Stimulated activated CD4-positive, alpha-beta T cell treated with anti-CD3 and anti-CD28 coated beads, Interleukin-12 subunit alpha, Interleukin-12 subunit beta, amount 100 ng/mL, for 48 hours (primary cell): ENCODE measurements around the gene TRMT11.
"Not testable (repeated sequence)": the region's sequence is repeated elsewhere in the genome, so short reads cannot be mapped to it uniquely, and the experiment has no call there.

Experiments
- DNase-seq, 3 donors: peaks; one replicate each; pipeline ENCODE4 v3.0.0-alpha.2; 2020; ENCODE audit warnings: low read depth in 2 of 3, low spot score in 1 of 3

Gene TRMT11

GRCh38 chr6:125956506-125957390 is 29.6 kb upstream of the TRMT11 start, which contains the start of gene HINT3:
Gene HINT3 (plus strand): TSS chr6:125956770. CDS start chr6:125956978, 208 bp downstream.
- peak; percentile 96 to 99 (median 96) for DNase-seq

- no peak for DNase-seq
Measured at GRCh38 chr6:125957391-125957693, 29.0 kb upstream of the TRMT11 start.

GRCh38 chr6:125957845-125958244 is 28.5 kb upstream of the TRMT11 start:
- DNase-seq: no peak

GRCh38 chr6:125959041-125959440 is 27.3 kb upstream of the TRMT11 start:
- DNase-seq: no peak

GRCh38 chr6:125961117-125961516 is 25.2 kb upstream of the TRMT11 start:
- no peak for DNase-seq

- no peak for DNase-seq
Measured at GRCh38 chr6:125962900-125963497, 23.3 kb upstream of the TRMT11 start.

GRCh38 chr6:125963817-125964216 is 22.5 kb upstream of the TRMT11 start:
- no peak for DNase-seq

GRCh38 chr6:125966569-125966968 is 19.8 kb upstream of the TRMT11 start:
- no peak for DNase-seq

- no peak for DNase-seq
Measured at GRCh38 chr6:125968493-125968892, 17.8 kb upstream of the TRMT11 start.

GRCh38 chr6:125970760-125971159 is 15.6 kb upstream of the TRMT11 start:
- no peak for DNase-seq

- DNase-seq: not testable (repeated sequence)
Measured at GRCh38 chr6:125972478-125972877, 13.9 kb upstream of the TRMT11 start.

GRCh38 chr6:125974214-125974866 is 12.0 kb upstream of the TRMT11 start:
- no peak for DNase-seq

- DNase-seq: no peak
Measured at GRCh38 chr6:125979101-125979500, 7.2 kb upstream of the TRMT11 start.

GRCh38 chr6:125981571-125982185 is 4.7 kb upstream of the TRMT11 start:
- DNase-seq: no peak

GRCh38 chr6:125983246-125983945 is 2.9 kb upstream of the TRMT11 start:
- DNase-seq: no peak

GRCh38 chr6:125984311-125984710 is 2.0 kb upstream of the TRMT11 start:
- no peak for DNase-seq

- DNase-seq: no peak
Measured at GRCh38 chr6:125985522-125985921, 818 bp upstream of the TRMT11 start.

- DNase-seq: no peak
Measured at GRCh38 chr6:125985979-125986300, 400 bp upstream of the TRMT11 start.

- peak in 1 of 3 donors; percentile 1 for DNase-seq
Measured at GRCh38 chr6:125987026-125987617, 782 bp downstream of the TRMT11 start.

- DNase-seq: no peak
Measured at GRCh38 chr6:125988280-125988679, 1.9 kb downstream of the TRMT11 start.

- no peak for DNase-seq
Measured at GRCh38 chr6:125989631-125990030, 3.3 kb downstream of the TRMT11 start.
